Right atrium auricular region (tissue), 2 donors: Measurements from ENCODE around the gene GTF3A. TPM values are rescaled to one million over a fixed set of nuclear protein-coding genes. Genes with fewer than 3 reads are reported as not detected.

Experiments used
- DNase-seq: peaks from one replicate; pipeline ENCODE4 v3.0.0-alpha.2; 2019; ENCODE audit warnings: low spot score
- H3K27ac ChIP-seq, 2 donors: fragments of 200-600 bp; sonication (generic); 1 replicate in 1 of 2; 2 replicates in 1 of 2; pipeline ENCODE4 v1.5.1; 2016 to 2019
- H3K27me3 ChIP-seq, 2 donors: fragments of 200-600 bp; sonication (generic); one replicate each; pipeline versions ENCODE4 v1.5.1 to v1.6.0; 2017 to 2019
- H3K36me3 ChIP-seq: fragments of 200-600 bp; sonication (generic); one replicate; pipeline ENCODE4 v1.5.1; 2016
- H3K4me1 ChIP-seq, 2 donors: fragments of 200-600 bp; sonication (generic); one replicate each; pipeline versions ENCODE4 v1.5.1 to v1.6.0; 2017 to 2019
- H3K4me3 ChIP-seq, 2 donors: fragments of 200-600 bp; sonication (generic); 1 replicate in 1 of 2; 2 replicates in 1 of 2; pipeline ENCODE4 v1.5.1; 2017 to 2019; ENCODE audit warnings: mild to moderate bottlenecking in 1 of 2, moderate library complexity in 1 of 2
- H3K9me3 ChIP-seq, 2 donors: fragments of 200-600 bp; sonication (generic); one replicate each; pipeline ENCODE4 v1.5.1; 2019
- total RNA-seq, 2 donors: library from RNA; depleted of rRNA; stranded (reverse); fragments of >200 nt; gene quantifications; one replicate each; pipeline ENCODE4 v1.1.0, GENCODE V29; 2016
- TF ChIP-seq, protein P1 (sequence below), 2 donors: fragments of 200-600 bp; sonication (generic); IDR thresholded peaks; one replicate each; pipeline ENCODE4 v1.5.1; 2019; ENCODE audit warnings: antibody characterized with exemption in 2 of 2

GTF3A gene
- total RNA-seq, 2 donors from 2014 or later, result 227 to 327 TPM

DNA sequence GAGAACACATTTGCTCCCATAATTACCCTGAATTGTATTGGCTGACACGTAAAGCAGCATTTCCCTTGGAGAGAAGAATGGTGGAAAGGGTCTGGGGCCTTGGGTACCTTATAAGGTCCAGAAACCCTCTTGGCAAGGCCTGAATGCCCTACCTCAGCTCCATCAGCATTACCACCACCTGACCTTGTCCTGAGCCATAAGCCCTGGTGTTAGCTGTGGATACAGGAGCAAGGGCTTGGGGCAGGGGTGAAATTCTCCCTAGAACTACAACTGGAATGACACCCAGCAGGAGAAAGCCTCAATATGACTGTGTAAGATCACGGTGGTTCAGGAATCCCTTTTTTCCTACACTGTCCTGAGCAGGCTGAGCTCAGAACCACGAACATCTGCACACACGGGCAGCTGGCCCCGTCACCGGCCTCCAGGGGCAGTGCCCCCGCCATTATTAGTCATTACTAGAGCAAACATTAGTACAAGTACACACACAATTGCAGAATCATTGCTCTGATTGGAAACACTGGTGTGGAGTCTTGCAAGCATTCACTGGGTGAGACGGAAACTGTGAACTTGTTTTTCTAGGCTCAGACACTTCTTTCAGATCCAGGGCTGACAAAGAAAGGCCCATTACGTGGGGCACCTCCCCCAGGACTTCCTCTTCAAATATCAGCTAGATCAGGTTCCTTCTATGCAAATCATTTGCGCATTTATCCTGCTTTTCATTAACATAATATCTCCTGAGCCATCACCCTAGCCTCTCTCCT is 52.7 kb downstream of the GTF3A start:
- Histone ChIP-seq H3K4me1 (no peaks in the 10 kb centered on the region), H3K27ac (no peak overlapping the region), H3K36me3 (no peaks in the 10 kb centered on the region), H3K27me3 (no peaks in the 10 kb centered on the region), H3K4me3 (no peak overlapping the region), H3K9me3 (peaks cover 3 to 4% of the 10 kb centered on the region in 2 donors)
- DNase-seq, result peak; percentile 51
- TF ChIP-seq, protein P1, sequence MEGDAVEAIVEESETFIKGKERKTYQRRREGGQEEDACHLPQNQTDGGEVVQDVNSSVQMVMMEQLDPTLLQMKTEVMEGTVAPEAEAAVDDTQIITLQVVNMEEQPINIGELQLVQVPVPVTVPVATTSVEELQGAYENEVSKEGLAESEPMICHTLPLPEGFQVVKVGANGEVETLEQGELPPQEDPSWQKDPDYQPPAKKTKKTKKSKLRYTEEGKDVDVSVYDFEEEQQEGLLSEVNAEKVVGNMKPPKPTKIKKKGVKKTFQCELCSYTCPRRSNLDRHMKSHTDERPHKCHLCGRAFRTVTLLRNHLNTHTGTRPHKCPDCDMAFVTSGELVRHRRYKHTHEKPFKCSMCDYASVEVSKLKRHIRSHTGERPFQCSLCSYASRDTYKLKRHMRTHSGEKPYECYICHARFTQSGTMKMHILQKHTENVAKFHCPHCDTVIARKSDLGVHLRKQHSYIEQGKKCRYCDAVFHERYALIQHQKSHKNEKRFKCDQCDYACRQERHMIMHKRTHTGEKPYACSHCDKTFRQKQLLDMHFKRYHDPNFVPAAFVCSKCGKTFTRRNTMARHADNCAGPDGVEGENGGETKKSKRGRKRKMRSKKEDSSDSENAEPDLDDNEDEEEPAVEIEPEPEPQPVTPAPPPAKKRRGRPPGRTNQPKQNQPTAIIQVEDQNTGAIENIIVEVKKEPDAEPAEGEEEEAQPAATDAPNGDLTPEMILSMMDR (IDR thresholded peaks at IDR 0.05), result no peak

DNA sequence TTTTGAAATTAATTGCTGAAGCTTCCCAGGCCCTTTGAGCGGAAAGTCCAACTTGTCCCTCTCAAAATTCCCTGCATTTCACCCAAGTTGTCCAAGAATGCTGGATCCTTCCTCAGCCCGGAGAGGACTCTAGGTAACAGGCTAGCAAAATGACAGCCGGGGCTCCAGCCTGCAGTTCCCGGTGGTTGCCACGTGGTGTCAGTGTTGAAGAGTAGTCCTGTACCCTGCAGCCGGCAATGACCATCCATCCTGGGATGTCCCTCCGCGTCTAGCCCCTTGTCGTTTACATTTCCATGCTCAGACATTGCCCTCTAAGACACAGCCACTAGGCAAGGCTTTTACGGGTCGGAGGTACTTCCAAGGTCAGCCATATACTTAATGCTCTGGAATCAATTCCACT is 57.3 kb downstream of the GTF3A start:
- H3K4me1 ChIP-seq, result no peaks in the 10 kb centered on the region
- H3K4me3 ChIP-seq, result no peak overlapping the region
- DNase-seq, result peak; percentile 51
- peaks cover 3 to 6% of the 10 kb centered on the region in 2 donors for H3K9me3 ChIP-seq
- H3K36me3 ChIP-seq, result no peaks in the 10 kb centered on the region
- no peak overlapping the region for H3K27ac ChIP-seq
- TF ChIP-seq, protein P1 (IDR thresholded peaks at IDR 0.05), result peak; percentile 31 to 60
- no peaks in the 10 kb centered on the region for H3K27me3 ChIP-seq

DNA sequence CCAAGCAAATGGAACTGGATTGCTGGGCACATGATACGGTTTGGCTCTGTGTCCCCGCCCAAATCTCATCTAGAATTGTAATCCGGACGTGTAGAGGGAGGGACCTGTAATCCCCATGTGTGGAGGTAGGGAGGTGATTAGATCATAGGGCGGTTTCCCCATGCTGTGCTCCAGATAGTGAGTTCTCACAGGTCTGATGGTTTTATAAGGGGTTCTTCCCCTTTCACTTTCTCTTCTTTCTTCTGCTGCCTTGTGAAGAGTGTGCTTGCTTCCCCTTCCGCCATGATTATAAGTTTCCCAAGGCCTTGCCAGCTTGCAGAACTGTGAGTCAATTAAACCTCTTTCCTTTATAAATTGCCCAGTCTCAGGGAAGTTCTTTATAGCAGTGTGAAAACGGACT is 58.6 kb downstream of the GTF3A start:
- TF ChIP-seq, protein P1 (IDR thresholded peaks at IDR 0.05), result no peak
- no peak overlapping the region for H3K4me3 ChIP-seq
- H3K27me3 ChIP-seq, result no peaks in the 10 kb centered on the region
- peaks cover 3 to 6% of the 10 kb centered on the region in 2 donors for H3K9me3 ChIP-seq
- H3K27ac ChIP-seq, result no peak overlapping the region
- peak; percentile 52 for DNase-seq
- H3K36me3 ChIP-seq, result no peaks in the 10 kb centered on the region
- H3K4me1 ChIP-seq, result no peaks in the 10 kb centered on the region

DNA sequence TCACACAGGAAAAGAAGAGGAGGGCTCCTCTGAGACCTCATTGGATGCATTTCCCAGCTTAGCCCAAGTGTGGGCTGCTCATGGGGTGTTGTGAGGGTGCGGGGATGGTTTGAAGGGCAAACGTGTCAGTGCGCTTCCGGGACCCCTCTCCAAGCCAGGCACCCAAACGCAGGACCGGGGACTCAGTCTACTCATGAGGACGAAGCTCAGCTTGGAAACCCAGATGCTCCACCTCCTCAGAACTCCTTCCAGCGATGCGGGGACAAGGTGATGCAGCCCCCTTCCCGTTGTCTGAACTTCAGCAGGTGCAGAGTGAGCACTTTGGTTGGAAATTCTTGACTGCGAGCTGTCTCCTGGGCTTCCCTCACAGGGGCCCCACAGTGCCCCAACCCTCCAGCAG is 59.0 kb downstream of the GTF3A start:
- Histone ChIP-seq H3K4me3 (no peak overlapping the region), H3K27me3 (no peaks in the 10 kb centered on the region), H3K36me3 (no peaks in the 10 kb centered on the region), H3K27ac (no peak overlapping the region), H3K4me1 (no peaks in the 10 kb centered on the region), H3K9me3 (peaks cover 3 to 6% of the 10 kb centered on the region in 2 donors)
- DNase-seq, result peak; percentile 53
- TF ChIP-seq, protein P1 (IDR thresholded peaks at IDR 0.05), result no peak

Other genes with a start within 250 kb of the GTF3A start
- 100 to 1,000 TPM; 424 to 949 TPM for gene RPL21, start 173.1 kb upstream of the GTF3A start, total RNA-seq
- gene RASL11A, start 153.8 kb upstream of the GTF3A start, total RNA-seq, result 10 to 100 TPM in 1 of 2 donors, 1 to 10 TPM in 1; 9.3 to 16.3 TPM
- gene MTIF3, start 25.9 kb downstream of the GTF3A start, total RNA-seq, result 100 to 1,000 TPM; 113 to 252 TPM
- 10 to 100 TPM; 13.0 to 15.2 TPM for gene LNX2, start 195.9 kb downstream of the GTF3A start, total RNA-seq
- gene POLR1D, start 197.3 kb downstream of the GTF3A start, total RNA-seq, result 10 to 100 TPM; 75.6 to 89.3 TPM